Neuron (in vitro differentiated cells): Measurements from ENCODE around the gene TMEM163.

Experiments used
- H2AFZ ChIP-seq: one replicate; pipeline ENCODE4 v1.6.1; 2013; ENCODE audit warnings: low read depth, mild to moderate bottlenecking, inconsistent platforms, low read length, moderate library complexity
- H3K27me3 ChIP-seq: one replicate; pipeline ENCODE4 v1.6.1; 2013; ENCODE audit warnings: low read length; ENCODE audit not compliant: insufficient read depth
- H3K36me3 ChIP-seq: one replicate; pipeline ENCODE4 v1.6.1; 2013; ENCODE audit warnings: low read length; ENCODE audit not compliant: insufficient read depth
- H3K4me1 ChIP-seq: one replicate; pipeline ENCODE4 v1.6.1; 2013; ENCODE audit warnings: low read length; ENCODE audit not compliant: insufficient read depth
- H3K4me3 ChIP-seq: 2 replicates; pipeline ENCODE4 v1.5.1; 2013; ENCODE audit warnings: mild to moderate bottlenecking, low read length, moderate library complexity
- H3K9me3 ChIP-seq: one replicate; pipeline ENCODE4 v1.6.1; 2013; ENCODE audit warnings: low read length

Gene TMEM163

GRCh38 chr2:134677856-134678756, 40.7 kb downstream of the TMEM163 start:
- Histone ChIP-seq H3K4me1 (no peaks in the 10 kb centered on the region), H3K9me3 (no peaks in the 10 kb centered on the region), H2AFZ (no peak overlapping the region), H3K27me3 (no peaks in the 10 kb centered on the region), H3K36me3 (no peaks in the 10 kb centered on the region), H3K4me3 (no peak overlapping the region)

DNA sequence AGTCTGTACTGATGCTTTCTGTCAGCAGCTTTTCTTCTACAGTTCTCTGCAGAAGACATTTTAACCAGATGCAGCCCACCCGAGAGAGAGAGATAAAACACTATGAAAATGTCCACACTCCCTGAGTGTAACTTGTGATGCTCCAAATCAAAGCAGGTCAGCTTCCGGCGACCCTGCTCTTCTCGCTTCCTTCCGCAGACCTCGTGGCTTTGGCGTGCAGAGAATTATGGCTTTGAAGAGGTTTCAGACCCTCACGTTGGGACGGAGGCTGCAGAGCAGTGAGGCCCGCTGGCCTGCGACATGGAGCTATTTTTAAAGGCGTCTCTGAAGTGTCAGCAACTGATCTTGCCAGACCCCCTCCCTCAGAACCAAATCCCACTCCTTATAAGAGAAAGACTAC, 41.8 kb downstream of the TMEM163 start:
- no peaks in the 10 kb centered on the region for H3K4me1 ChIP-seq
- H3K27me3 ChIP-seq = no peaks in the 10 kb centered on the region
- no peak overlapping the region for H2AFZ ChIP-seq
- H3K36me3 ChIP-seq = no peaks in the 10 kb centered on the region
- H3K4me3 ChIP-seq = no peak overlapping the region
- no peaks in the 10 kb centered on the region for H3K9me3 ChIP-seq

GRCh38 chr2:134675314-134675713, 43.5 kb downstream of the TMEM163 start:
- H2AFZ ChIP-seq = no peak overlapping the region
- H3K27me3 ChIP-seq = no peaks in the 10 kb centered on the region
- H3K4me1 ChIP-seq = no peaks in the 10 kb centered on the region
- no peaks in the 10 kb centered on the region for H3K36me3 ChIP-seq
- H3K4me3 ChIP-seq = no peak overlapping the region
- no peaks in the 10 kb centered on the region for H3K9me3 ChIP-seq

DNA sequence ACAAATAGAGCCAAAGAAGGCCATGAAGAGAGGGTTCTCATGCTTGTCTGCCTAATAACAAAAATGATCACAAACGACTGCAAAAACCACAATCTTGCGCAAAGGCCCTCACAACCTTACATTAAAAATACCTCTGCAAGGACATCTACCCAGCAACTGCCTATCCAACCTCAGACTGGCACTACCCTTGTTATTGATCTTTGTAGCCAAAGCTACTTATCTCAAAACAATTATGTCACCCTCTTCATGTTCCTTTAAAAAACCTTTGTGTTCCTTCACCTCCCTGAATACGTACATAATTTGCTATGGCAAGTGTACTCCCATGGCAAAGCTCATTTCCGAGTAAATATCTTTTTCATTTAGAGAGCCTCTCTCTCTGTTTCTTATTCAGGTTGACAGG, 44.1 kb downstream of the TMEM163 start:
- Histone ChIP-seq H3K27me3 (no peaks in the 10 kb centered on the region), H3K36me3 (no peaks in the 10 kb centered on the region), H3K9me3 (no peaks in the 10 kb centered on the region), H2AFZ (no peak overlapping the region), H3K4me1 (no peaks in the 10 kb centered on the region), H3K4me3 (no peak overlapping the region)

- Histone ChIP-seq H2AFZ (no peak overlapping the region), H3K36me3 (no peaks in the 10 kb centered on the region), H3K27me3 (no peaks in the 10 kb centered on the region), H3K9me3 (no peaks in the 10 kb centered on the region), H3K4me3 (no peak overlapping the region), H3K4me1 (no peaks in the 10 kb centered on the region)
Measured at GRCh38 chr2:134671513-134671912, 47.3 kb downstream of the TMEM163 start.

GRCh38 chr2:134670955-134671354, 47.8 kb downstream of the TMEM163 start:
- H3K4me1 ChIP-seq = no peaks in the 10 kb centered on the region
- no peaks in the 10 kb centered on the region for H3K27me3 ChIP-seq
- H3K36me3 ChIP-seq = no peaks in the 10 kb centered on the region
- H3K9me3 ChIP-seq = no peaks in the 10 kb centered on the region
- no peak overlapping the region for H3K4me3 ChIP-seq
- H2AFZ ChIP-seq = no peak overlapping the region

DNA sequence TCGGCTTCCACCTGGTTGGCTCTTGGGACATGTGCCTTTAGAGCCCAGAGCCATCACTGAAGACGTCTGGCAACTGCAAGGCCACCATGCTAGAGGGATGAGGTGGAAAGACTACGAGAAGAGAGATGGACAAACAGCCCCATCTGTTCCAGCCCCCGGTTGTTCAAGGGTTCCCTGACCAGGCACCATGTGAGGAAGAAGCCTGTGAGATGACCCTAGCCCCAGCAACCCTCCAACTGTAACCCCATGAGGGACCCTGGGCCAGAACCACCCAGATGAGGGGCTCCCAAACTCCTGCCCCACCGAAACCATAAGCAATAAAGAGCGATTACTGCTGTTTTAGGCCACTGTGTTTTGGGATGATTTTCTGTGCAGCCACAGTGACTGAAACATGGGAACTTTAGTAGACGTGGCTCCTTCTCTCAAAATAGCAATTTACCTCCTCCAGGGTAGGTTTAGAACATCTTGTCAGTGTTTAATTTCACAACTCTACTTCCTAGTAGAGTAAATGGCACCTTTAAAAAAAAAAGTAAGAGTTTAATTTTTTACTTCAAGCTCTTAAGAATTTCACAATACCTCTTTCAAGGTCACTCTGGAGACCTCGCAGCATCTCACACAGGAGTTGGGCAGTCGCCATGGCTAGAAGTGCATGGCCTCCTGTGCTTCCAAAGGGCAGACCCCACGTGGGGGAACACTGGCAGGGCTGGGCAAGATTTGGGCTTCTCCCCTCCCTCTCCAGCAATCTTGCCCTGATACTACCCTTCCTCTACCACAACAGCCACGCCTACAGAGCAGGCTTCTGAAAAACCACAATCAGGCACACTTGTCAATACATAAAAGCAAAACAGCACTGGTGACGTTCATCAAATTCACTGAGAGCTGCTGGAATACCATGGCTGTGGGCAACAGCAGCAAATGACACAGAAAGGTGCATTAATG, 48.8 kb downstream of the TMEM163 start:
- Histone ChIP-seq H3K4me1 (no peaks in the 10 kb centered on the region), H2AFZ (no peak overlapping the region), H3K9me3 (no peaks in the 10 kb centered on the region), H3K4me3 (no peak overlapping the region), H3K36me3 (no peaks in the 10 kb centered on the region), H3K27me3 (no peaks in the 10 kb centered on the region)

GRCh38 chr2:134668821-134669220, 50.0 kb downstream of the TMEM163 start:
- H3K4me3 ChIP-seq = no peak overlapping the region
- no peak overlapping the region for H2AFZ ChIP-seq
- H3K27me3 ChIP-seq = no peaks in the 10 kb centered on the region
- H3K4me1 ChIP-seq = no peaks in the 10 kb centered on the region
- H3K9me3 ChIP-seq = no peaks in the 10 kb centered on the region
- no peaks in the 10 kb centered on the region for H3K36me3 ChIP-seq

GRCh38 chr2:134667541-134667940, 51.3 kb downstream of the TMEM163 start:
- H3K4me3 ChIP-seq = no peak overlapping the region
- H3K4me1 ChIP-seq = no peaks in the 10 kb centered on the region
- no peaks in the 10 kb centered on the region for H3K36me3 ChIP-seq
- no peak overlapping the region for H2AFZ ChIP-seq
- H3K9me3 ChIP-seq = no peaks in the 10 kb centered on the region
- no peaks in the 10 kb centered on the region for H3K27me3 ChIP-seq

GRCh38 chr2:134667081-134667480, 51.7 kb downstream of the TMEM163 start:
- no peaks in the 10 kb centered on the region for H3K27me3 ChIP-seq
- H3K4me1 ChIP-seq = no peaks in the 10 kb centered on the region
- H2AFZ ChIP-seq = no peak overlapping the region
- H3K36me3 ChIP-seq = no peaks in the 10 kb centered on the region
- no peaks in the 10 kb centered on the region for H3K9me3 ChIP-seq
- H3K4me3 ChIP-seq = no peak overlapping the region

DNA sequence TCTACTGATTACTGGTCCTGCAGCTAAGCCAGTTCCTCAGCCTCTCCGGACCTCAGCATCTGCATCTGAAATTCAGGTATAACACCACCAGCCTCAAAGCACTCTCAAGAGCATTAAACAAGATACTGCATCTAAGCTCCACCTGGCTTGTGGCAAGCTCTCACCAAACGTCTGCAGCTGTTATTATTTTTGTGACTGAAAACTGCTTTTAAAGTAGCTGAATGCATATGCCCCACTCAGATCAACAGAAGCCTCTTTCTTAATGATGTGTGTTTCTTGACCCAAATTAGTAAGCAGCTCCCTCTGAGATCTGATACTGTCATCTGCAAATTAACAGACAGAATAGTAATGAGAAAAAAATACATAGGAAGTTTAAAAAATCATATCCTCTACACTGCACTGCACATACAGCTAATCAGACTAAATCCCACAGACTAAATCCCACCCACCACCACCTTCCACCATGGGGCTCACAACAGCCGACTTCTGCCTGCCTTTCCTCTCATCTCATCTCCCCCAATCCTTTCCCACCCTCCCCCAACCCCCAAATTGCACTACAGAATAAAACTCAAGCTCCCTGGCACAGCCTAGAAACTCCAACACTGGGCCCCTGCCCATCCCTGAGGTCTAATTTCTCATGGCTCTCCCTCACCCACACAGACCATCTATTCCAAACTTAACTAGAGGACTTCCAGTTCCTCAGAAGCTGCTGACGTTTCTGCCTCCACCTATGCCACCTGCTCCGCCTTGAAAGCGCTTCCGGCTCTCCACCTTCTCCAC, 52.9 kb downstream of the TMEM163 start:
- Histone ChIP-seq H2AFZ (no peak overlapping the region), H3K9me3 (no peaks in the 10 kb centered on the region), H3K4me1 (no peaks in the 10 kb centered on the region), H3K4me3 (no peak overlapping the region), H3K27me3 (no peaks in the 10 kb centered on the region), H3K36me3 (no peaks in the 10 kb centered on the region)

DNA sequence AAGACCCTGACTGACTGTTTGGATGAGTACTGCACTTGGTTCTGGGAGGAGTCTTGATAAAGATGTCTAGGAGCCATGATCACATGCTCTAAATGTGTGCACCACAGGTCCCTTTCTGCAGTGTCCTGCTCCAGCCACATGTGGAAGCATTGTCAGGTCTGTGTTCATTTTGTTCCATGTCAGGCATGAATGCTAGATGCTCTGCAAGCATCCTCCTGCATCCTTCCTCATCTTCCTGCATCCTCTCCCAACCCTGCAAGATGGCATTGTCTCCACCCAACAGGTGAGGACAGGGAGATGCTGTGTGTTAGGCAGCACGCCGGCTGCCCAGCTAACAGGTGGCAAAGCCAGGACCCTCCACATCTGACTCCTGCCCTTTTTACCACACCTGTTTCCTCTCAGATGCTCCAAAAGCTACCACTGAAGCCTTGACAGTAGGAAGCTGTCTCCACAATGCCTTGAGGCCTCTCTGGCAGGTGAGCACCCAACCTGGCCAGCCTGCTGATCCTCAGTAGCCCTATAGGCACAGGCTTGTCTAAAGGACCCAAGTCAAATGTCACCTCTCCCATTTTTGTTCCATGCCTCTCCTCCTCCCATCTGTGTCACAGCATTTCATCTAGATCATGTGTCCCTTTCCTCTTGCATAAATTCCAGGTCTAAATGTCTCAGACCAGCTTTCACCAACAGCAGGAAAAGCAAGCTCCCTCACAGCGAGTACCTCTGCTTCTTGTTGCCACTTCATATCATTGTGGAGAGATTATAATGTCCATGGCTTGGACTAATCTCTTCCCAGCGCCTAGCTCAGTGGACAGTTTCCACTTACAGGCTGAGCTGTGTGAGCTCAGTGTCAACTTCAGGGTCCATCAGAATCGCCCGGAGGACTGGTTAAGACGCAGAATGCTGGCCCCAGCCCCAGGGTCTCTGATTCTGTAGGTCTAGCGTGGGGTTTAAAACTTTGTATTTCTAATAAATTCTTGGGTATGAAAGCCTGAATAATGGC, 55.0 kb downstream of the TMEM163 start:
- Histone ChIP-seq H3K4me1 (no peaks in the 10 kb centered on the region), H2AFZ (no peak overlapping the region), H3K4me3 (no peak overlapping the region), H3K9me3 (no peaks in the 10 kb centered on the region), H3K36me3 (no peaks in the 10 kb centered on the region), H3K27me3 (no peaks in the 10 kb centered on the region)
